Measurements from ENCODE around the gene USP25.

- TF ChIP-seq POLR2A (IDR thresholded peaks at IDR 0.05) (no peak), CTCF (IDR thresholded peaks at IDR 0.05) (no peak)
Observed at GRCh38 chr21:15872236-15872635, 142.5 kb downstream of the USP25 start.
